Sigmoid colon (tissue), 7 donors: Measurements from ENCODE around the gene INCENP. TPM values are rescaled to one million over a fixed set of nuclear protein-coding genes. Genes with fewer than 3 reads are reported as not detected.

Source experiments
- DNase-seq: peaks from one replicate; pipeline ENCODE4 v3.0.0-alpha.2; 2019
- H3K27ac ChIP-seq, 4 donors: fragments of 200-600 bp; sonication (generic); one replicate each; pipeline ENCODE4 v1.5.1; 2016 to 2019; ENCODE audit warnings: mild to moderate bottlenecking in 1 of 4
- H3K27me3 ChIP-seq, 3 donors: fragments of 200-600 bp; sonication (generic); one replicate each; pipeline ENCODE4 v1.5.1; 2019; ENCODE audit warnings: mild to moderate bottlenecking in 1 of 3
- H3K36me3 ChIP-seq, 4 donors: fragments of 200-600 bp; sonication (generic); one replicate each; pipeline ENCODE4 v1.5.1; 2016 to 2019
- H3K4me1 ChIP-seq, 4 donors: fragments of 200-600 bp; sonication (generic); one replicate each; pipeline ENCODE4 v1.5.1; 2017 to 2019
- H3K4me3 ChIP-seq, 4 donors: fragments of 200-600 bp; sonication (generic); one replicate each; pipeline ENCODE4 v1.5.1; 2017 to 2019; ENCODE audit warnings: mild to moderate bottlenecking in 2 of 4, moderate library complexity in 1 of 4
- H3K9me3 ChIP-seq, 4 donors: fragments of 200-600 bp in 3 of 4; sonication (generic) in 3 of 4; one replicate each; pipeline versions ENCODE4 v1.5.1 to v1.6.1; 2013 to 2019
- EP300 ChIP-seq, 4 donors: sonication (generic); formaldehyde crosslinking; IDR thresholded peaks; one replicate each; pipeline ENCODE4 v1.6.1; 2017; ENCODE audit warnings: antibody characterized with exemption in 4 of 4
- POLR2A ChIP-seq, 2 donors: fragments of 450-650 bp; IDR thresholded peaks; one replicate each; pipeline ENCODE4 v1.6.1; 2016; ENCODE audit warnings: antibody characterized with exemption in 2 of 2, mild to moderate bottlenecking in 2 of 2, moderate library complexity in 2 of 2
- POLR2AphosphoS5 ChIP-seq, 4 donors: sonication (generic); formaldehyde crosslinking; IDR thresholded peaks; one replicate each; pipeline ENCODE4 v1.6.1; 2017; ENCODE audit warnings: antibody characterized with exemption in 4 of 4
- WGBS, 2 donors: extraction: QIAGEN DNeasy Blood & Tissue Kit; methylation state at CpG; one replicate each; pipeline ENCODE4 v1.1.7; 2013; 5-methylcytosine and 5-hydroxymethylcytosine counted together
- intact Hi-C: fragments of 100-400 bp; cut with DNase I; formaldehyde crosslinking; loops from one replicate; pipeline ENCODE4 v1.15.1; 2023
- polyA plus RNA-seq, 3 donors: library from polyadenylated mRNA; stranded (reverse); fragments of 200-250 nt; gene quantifications; one replicate each; pipeline ENCODE4 v1.2.3, GENCODE V29; 2013
- total RNA-seq, 4 donors: library from RNA; depleted of rRNA; stranded (reverse); fragments of >200 nt; gene quantifications; one replicate each; pipeline ENCODE4 v1.1.0, GENCODE V29; 2016
- TF ChIP-seq, protein P1 (sequence below), 4 experiments: fragments of 450-650 bp in 3 of 4; fragments of 200-600 bp in 1 of 4; IDR thresholded peaks; one replicate each; pipeline ENCODE4 v1.5.1; 2016 to 2019; ENCODE audit warnings: antibody characterized with exemption in 4 of 4, mild to moderate bottlenecking in 3 of 4, moderate library complexity in 2 of 4
- donor health status: healthy with polysubstance abuse.
- donor health status: Bipolar disorder and iron deficiency.
- donor health status: healthy.

Gene INCENP
- total and polyA plus RNA-seq, 7 donors, result 4.2 to 25.3 (median 8.9) TPM

- peaks cover 0 to 83% (median 40%) of the 10 kb centered on the region in 4 donors for H3K36me3 ChIP-seq
- H3K9me3 ChIP-seq, result no peaks in the 10 kb centered on the region
- intact Hi-C loops, result no loop called here
- no peak overlapping the region for H3K27ac ChIP-seq
- H3K27me3 ChIP-seq, result no peaks in the 10 kb centered on the region
- DNase-seq, result no peak
- H3K4me3 ChIP-seq, result no peak overlapping the region
- WGBS, 2 donors, result 92 to 96% methylated on average over 36 of the region's 36 CpGs
- no peaks in the 10 kb centered on the region for H3K4me1 ChIP-seq
- TF ChIP-seq POLR2A (IDR thresholded peaks at IDR 0.05) (no peak), POLR2AphosphoS5 (IDR thresholded peaks at IDR 0.05) (no peak), EP300 (IDR thresholded peaks at IDR 0.05) (no peak)
- TF ChIP-seq, protein P1, sequence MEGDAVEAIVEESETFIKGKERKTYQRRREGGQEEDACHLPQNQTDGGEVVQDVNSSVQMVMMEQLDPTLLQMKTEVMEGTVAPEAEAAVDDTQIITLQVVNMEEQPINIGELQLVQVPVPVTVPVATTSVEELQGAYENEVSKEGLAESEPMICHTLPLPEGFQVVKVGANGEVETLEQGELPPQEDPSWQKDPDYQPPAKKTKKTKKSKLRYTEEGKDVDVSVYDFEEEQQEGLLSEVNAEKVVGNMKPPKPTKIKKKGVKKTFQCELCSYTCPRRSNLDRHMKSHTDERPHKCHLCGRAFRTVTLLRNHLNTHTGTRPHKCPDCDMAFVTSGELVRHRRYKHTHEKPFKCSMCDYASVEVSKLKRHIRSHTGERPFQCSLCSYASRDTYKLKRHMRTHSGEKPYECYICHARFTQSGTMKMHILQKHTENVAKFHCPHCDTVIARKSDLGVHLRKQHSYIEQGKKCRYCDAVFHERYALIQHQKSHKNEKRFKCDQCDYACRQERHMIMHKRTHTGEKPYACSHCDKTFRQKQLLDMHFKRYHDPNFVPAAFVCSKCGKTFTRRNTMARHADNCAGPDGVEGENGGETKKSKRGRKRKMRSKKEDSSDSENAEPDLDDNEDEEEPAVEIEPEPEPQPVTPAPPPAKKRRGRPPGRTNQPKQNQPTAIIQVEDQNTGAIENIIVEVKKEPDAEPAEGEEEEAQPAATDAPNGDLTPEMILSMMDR (IDR thresholded peaks at IDR 0.05), result no peak
Measured at GRCh38 chr11:62146476-62147200, 22.8 kb downstream of the INCENP start.

DNA sequence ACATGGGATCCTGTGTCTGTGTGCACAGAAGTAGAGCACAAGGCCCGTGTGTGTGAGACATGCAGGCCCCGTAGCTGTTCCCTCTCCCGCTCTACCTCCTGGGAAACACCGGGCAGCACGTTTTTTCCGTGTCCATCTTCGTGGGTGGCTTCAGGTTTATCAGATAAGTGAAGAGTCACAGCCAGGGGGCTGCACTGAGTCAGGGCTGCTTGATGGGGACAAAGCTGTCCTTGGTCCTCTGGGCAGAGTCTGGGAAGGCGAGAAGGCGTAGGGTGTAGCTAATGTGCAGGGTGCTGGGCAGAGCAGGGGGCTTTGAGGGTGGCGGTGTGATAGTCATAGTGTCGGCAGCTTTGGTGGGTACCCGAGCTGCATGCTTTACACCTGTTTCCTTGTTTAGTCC lies 23.7 kb downstream of the INCENP start:
- DNase-seq, result no peak

DNA sequence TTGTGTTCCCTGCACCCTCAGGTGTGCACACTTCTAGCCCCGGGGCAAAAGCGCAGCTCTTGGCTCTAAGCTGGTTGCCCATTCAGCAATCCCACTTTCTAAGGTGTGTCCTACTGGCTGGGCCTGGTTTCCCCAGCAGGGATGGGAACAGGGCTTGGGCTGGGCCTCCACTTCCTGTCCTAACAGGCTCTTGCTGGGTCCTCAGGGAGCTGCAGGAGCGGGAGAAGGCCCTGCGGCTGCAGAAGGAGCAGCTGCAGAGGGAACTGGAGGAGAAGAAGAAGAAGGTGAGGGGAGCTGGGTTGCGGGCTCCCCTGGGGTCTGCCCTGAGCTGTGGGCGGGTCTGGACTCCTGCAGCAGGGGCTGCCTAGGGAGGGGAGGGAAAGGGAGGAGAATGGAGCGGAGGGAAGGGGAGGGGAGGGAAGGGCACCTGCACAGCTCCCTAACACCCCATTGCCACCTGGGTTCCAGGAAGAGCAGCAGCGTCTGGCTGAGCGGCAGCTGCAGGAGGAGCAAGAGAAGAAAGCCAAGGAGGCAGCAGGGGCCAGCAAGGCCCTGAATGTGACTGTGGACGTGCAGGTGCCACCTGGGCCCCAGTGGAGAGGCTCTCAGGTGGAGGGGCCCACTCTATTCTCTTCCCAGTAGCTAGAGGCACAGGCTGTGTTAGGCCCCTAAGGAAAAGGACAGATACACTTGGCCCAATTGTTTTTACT lies 24.6 kb downstream of the INCENP start:
- Histone ChIP-seq H3K9me3 (no peaks in the 10 kb centered on the region), H3K27ac (no peak overlapping the region), H3K4me1 (no peaks in the 10 kb centered on the region), H3K36me3 (peaks cover 0 to 85% (median 43%) of the 10 kb centered on the region in 4 donors), H3K27me3 (no peaks in the 10 kb centered on the region), H3K4me3 (no peak overlapping the region)
- 94 to 97% methylated on average over 10 of the region's 10 CpGs for WGBS, 2 donors
- no peak for DNase-seq
- intact Hi-C loops, result no loop called here
- TF ChIP-seq, protein P1 (IDR thresholded peaks at IDR 0.05), result no peak
- TF ChIP-seq EP300 (IDR thresholded peaks at IDR 0.05) (no peak), POLR2AphosphoS5 (IDR thresholded peaks at IDR 0.05) (no peak), POLR2A (IDR thresholded peaks at IDR 0.05) (no peak)

More for the DNA sequence above, 23.7 kb downstream of the INCENP start:
- Histone ChIP-seq H3K36me3 (peaks cover 0 to 83% (median 43%) of the 10 kb centered on the region in 4 donors), H3K9me3 (no peaks in the 10 kb centered on the region), H3K27ac (no peak overlapping the region), H3K4me3 (no peak overlapping the region), H3K27me3 (no peaks in the 10 kb centered on the region), H3K4me1 (no peaks in the 10 kb centered on the region)
- intact Hi-C loops, result no loop called here
- WGBS, 2 donors, result 95 to 96% methylated on average over 12 of the region's 12 CpGs
- TF ChIP-seq EP300 (IDR thresholded peaks at IDR 0.05) (no peak), POLR2A (IDR thresholded peaks at IDR 0.05) (no peak), POLR2AphosphoS5 (IDR thresholded peaks at IDR 0.05) (no peak)
- TF ChIP-seq, protein P1 (IDR thresholded peaks at IDR 0.05), result no peak

DNA sequence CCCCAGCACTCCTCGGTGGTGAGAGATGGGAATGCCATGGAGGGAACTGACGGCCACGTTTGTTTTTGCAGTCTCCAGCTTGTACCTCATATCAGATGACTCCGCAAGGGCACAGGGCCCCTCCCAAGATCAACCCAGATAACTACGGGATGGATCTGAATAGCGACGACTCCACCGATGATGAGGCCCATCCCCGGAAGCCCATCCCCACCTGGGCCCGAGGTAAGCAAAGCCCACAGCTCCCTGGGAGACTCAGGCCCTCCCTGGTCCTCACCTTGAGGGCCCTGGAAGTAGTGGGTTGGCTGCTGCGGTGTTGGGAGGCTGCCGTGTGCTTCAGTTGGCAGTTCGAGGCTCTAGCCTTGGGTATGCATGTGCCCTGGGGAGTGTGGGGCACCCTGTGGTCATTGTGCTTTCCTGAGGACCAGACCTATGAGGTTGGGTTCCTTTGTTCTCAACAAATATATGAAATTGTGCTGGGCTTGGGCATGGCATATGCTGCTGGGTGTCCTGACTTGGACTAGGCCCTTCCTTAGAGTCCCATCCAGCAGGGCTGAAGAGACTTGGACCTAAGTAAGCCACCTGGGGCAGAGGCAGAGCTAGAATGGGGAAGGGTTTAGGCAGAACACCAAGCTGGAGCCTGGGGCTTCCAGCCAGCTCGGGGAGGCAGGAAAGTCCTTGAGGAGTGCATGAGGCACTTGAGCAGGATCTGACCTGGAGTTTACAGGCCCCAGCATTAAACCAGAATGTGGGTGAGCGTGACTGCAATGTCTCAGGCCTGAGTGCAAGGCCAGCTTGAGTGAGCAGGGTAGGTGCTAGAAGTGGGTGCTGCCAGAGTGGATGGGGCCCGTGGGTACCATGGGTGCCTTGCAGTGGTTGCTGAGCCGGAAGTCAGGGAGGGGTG lies 26.4 kb downstream of the INCENP start:
- no peaks in the 10 kb centered on the region for H3K9me3 ChIP-seq
- peaks cover 0 to 77% (median 40%) of the 10 kb centered on the region in 4 donors for H3K36me3 ChIP-seq
- 94% methylated on average over 17 of the region's 17 CpGs for WGBS, 2 donors

More for the DNA sequence above, 26.4 kb downstream of the INCENP start:
- no peak overlapping the region for H3K27ac ChIP-seq
- TF ChIP-seq POLR2A (IDR thresholded peaks at IDR 0.05) (no peak), EP300 (IDR thresholded peaks at IDR 0.05) (no peak), POLR2AphosphoS5 (IDR thresholded peaks at IDR 0.05) (no peak)
- TF ChIP-seq, protein P1 (IDR thresholded peaks at IDR 0.05), result no peak
- no peak overlapping the region for H3K4me3 ChIP-seq
- intact Hi-C loops, result no loop called here
- H3K27me3 ChIP-seq, result no peaks in the 10 kb centered on the region
- no peaks in the 10 kb centered on the region for H3K4me1 ChIP-seq
- DNase-seq, result no peak
